HepG2 (cell line): ENCODE results near the gene ACSL4. TPM values are rescaled to one million over a fixed set of nuclear protein-coding genes. Genes with fewer than 3 reads are reported as not detected.
"Not testable (repeated sequence)": the region's sequence is repeated elsewhere in the genome, so short reads cannot be mapped to it uniquely, and the experiment has no call there.

ENCODE experiments used
- ATAC-seq: fragments of 200-7000 bp; cut with Tn5 transposase; 3 replicates; pipeline ENCODE4 v1.9.1; 2020; ENCODE audit warnings: mild to moderate bottlenecking, moderate library complexity
- BruUV-seq: library from RNA; stranded (reverse); fragments of 400-500 nt; replicated peaks from 2 replicates; lab custom pipeline; 2021; lab: Mats Ljungman, UMichigan
- CTCF ChIA-PET: fragments of 300-600 bp; formaldehyde crosslinking; extraction: SDS; loops from one replicate; lab custom pipeline; 2021; ENCODE audit warnings: low total read pairs, inconsistent platforms, low intra/inter-chr PET ratio; lab: Yijun Ruan, JAX
- POLR2A ChIA-PET: fragments of 350-600 bp; sonication (Branson Sonifier 250); formaldehyde crosslinking; loops from one replicate; lab custom pipeline; 2020; ENCODE audit warnings: antibody characterized with exemption, inconsistent platforms; lab: Yijun Ruan, JAX
- DNase-seq: peaks from one replicate; pipeline ENCODE4 v3.0.0-alpha.2; 2015; ENCODE audit warnings: low spot score
- FAIRE-seq: peaks from 3 replicates; lab custom pipeline; 2011; peaks lifted over from hg19 to GRCh38; lab: Jason Lieb, UNC
- H2AFZ ChIP-seq: one replicate; pipeline ENCODE4 v1.6.1; 2011; ENCODE audit warnings: low read length, inconsistent platforms
- H3K27ac ChIP-seq: fragments of 300-600 bp; 3 replicates; pipeline ENCODE4 v1.8.0; 2011; ENCODE audit warnings: mixed run types, mild to moderate bottlenecking, mixed read lengths, low read length, inconsistent platforms; ENCODE audit not compliant: insufficient read depth; ENCODE audit errors: extremely low read length
- H3K27me3 ChIP-seq, 2 experiments: fragments of 200-600 bp in 1 of 2; 2 replicates in 1 of 2; 3 replicates in 1 of 2; pipeline versions ENCODE4 v1.6.0 to v1.8.0; 2011; ENCODE audit warnings: low read length in 2 of 2, mild to moderate bottlenecking in 2 of 2, moderate library complexity in 2 of 2, inconsistent platforms in 1 of 2; ENCODE audit not compliant: insufficient read depth in 2 of 2, control insufficient read depth in 1 of 2
- H3K36me3 ChIP-seq, 2 experiments: fragments of 200-600 bp in 1 of 2; replicated peaks in 1 of 2; 2 replicates in 1 of 2; 3 replicates in 1 of 2; pipeline versions ENCODE4 v1.5.1 to v1.8.0; 2011; ENCODE audit warnings: low read length in 2 of 2, inconsistent platforms in 1 of 2; ENCODE audit not compliant: insufficient read depth in 2 of 2, control insufficient read depth in 1 of 2
- H3K4me1 ChIP-seq: 2 replicates; pipeline ENCODE4 v1.5.1; 2012; ENCODE audit warnings: low read length, inconsistent platforms; ENCODE audit not compliant: insufficient read depth
- H3K4me2 ChIP-seq: 2 replicates; pipeline ENCODE4 v1.6.0; 2011; ENCODE audit warnings: low read depth, low read length, inconsistent platforms
- H3K4me3 ChIP-seq, 3 experiments: fragments of 200-600 bp in 1 of 3; sonication (generic), shearing (Covaris generic) in 1 of 3; replicated peaks in 1 of 3; 2 replicates each; pipeline ENCODE4 v1.5.1; 2011 to 2016; ENCODE audit warnings: low read length in 3 of 3, inconsistent platforms in 2 of 3, low read depth in 2 of 3, mild to moderate bottlenecking in 2 of 3, control low read depth in 1 of 3, mixed read lengths in 1 of 3; ENCODE audit not compliant: insufficient read depth in 1 of 3
- H3K79me2 ChIP-seq: one replicate; pipeline ENCODE4 v1.6.1; 2011; ENCODE audit warnings: low read length, inconsistent platforms; ENCODE audit not compliant: insufficient read depth
- H3K9ac ChIP-seq: 2 replicates; pipeline ENCODE4 v1.6.0; 2011; ENCODE audit warnings: mild to moderate bottlenecking, low read depth, low read length, inconsistent platforms; ENCODE audit not compliant: insufficient read depth
- H3K9me3 ChIP-seq: 2 replicates; pipeline ENCODE4 v1.5.1; 2012; ENCODE audit warnings: mild to moderate bottlenecking, low read length
- H4K20me1 ChIP-seq: 2 replicates; pipeline ENCODE4 v1.6.0; 2011; ENCODE audit warnings: inconsistent platforms, mild to moderate bottlenecking, low read length, moderate library complexity; ENCODE audit not compliant: insufficient read depth
- CEBPB ChIP-seq: IDR thresholded peaks from 2 replicates; pipeline ENCODE4 v1.6.1; 2011; ENCODE audit warnings: low read depth, low read length, improper control_type of control experiment, borderline replicate concordance
- ELF3 ChIP-seq: IDR thresholded peaks from 2 replicates; pipeline ENCODE4 v1.6.1; 2016; ENCODE audit warnings: missing genetic modification reagents, missing compliant biosample characterization
- HOXA3 ChIP-seq: sonication (generic); formaldehyde crosslinking; IDR thresholded peaks from 2 replicates; pipeline ENCODE4 v1.5.0; 2020; ENCODE audit warnings: missing genetic modification reagents
- SALL1 ChIP-seq: sonication (generic); formaldehyde crosslinking; IDR thresholded peaks from 2 replicates; pipeline ENCODE4 v1.8.0; 2022; ENCODE audit warnings: mild to moderate bottlenecking, missing genetic modification reagents
- SRSF9 ChIP-seq: fragments of 200-400 bp; formaldehyde crosslinking; IDR thresholded peaks from 2 replicates; pipeline ENCODE4 v1.6.1; 2018; ENCODE audit warnings: borderline replicate concordance, mild to moderate bottlenecking, low read depth, low read length; ENCODE audit not compliant: insufficient read depth, poor library complexity, severe bottlenecking
- ZBTB38 ChIP-seq: sonication (generic); formaldehyde crosslinking; IDR thresholded peaks from 2 replicates; pipeline ENCODE4 v1.5.1; 2020; ENCODE audit warnings: mild to moderate bottlenecking, missing genetic modification reagents
- ZNF292 ChIP-seq: sonication (generic); formaldehyde crosslinking; IDR thresholded peaks from 2 replicates; pipeline ENCODE4 v1.8.1; 2022; ENCODE audit warnings: mild to moderate bottlenecking, low read depth, missing genetic modification reagents, borderline replicate concordance
- ZNF441 ChIP-seq: sonication (generic); formaldehyde crosslinking; IDR thresholded peaks from 2 replicates; pipeline ENCODE4 v1.7.0; 2021; ENCODE audit warnings: missing genetic modification reagents, borderline replicate concordance
- WGBS: methylation state at CpG from one replicate; pipeline ENCODE4 v1.1.6; 2017; ENCODE audit warnings: low lambda C conversion rate; 5-methylcytosine and 5-hydroxymethylcytosine counted together
- in situ Hi-C: cut with HindIII; loops from 2 replicates; pipeline ENCODE4 v1.10.0; 2017; ENCODE audit warnings: low pct_unique_long_range_greater_than_20kb; ENCODE audit not compliant: extremely low pct_ligation_motif_present
- intact Hi-C: fragments of 100-400 bp; cut with micrococcal nuclease; formaldehyde crosslinking; loops from one replicate; pipeline ENCODE4 v1.10.0; 2022; ENCODE audit not compliant: unreplicated experiment
- polyA plus RNA-seq, 8 experiments: library from polyadenylated mRNA; depleted of rRNA in 3 of 8; stranded (reverse) in 7 of 8; unstranded in 1 of 8; fragments of >200 nt; fragmentation: Illumina TruSeq in 4 of 8; extraction: Trizol in 4 of 8; gene quantifications; 2 replicates each; pipeline versions ENCODE4 v1.2.1 to v1.2.3, GENCODE V29; 2011 to 2016; ENCODE audit warnings: low read depth in 4 of 8, missing spikeins in 1 of 8, mixed read lengths in 1 of 8; ENCODE audit not compliant: insufficient read depth in 1 of 8
- total RNA-seq, 5 experiments: library from RNA; depleted of rRNA; stranded (reverse); fragments of >200 nt; fragmentation: Illumina TruSeq; extraction: Trizol; gene quantifications; 2 replicates each; pipeline ENCODE4 v1.2.3, GENCODE V29; 2016; ENCODE audit warnings: low read depth in 1 of 5
- TF ChIP-seq, protein P1 (sequence below): sonication (generic); formaldehyde crosslinking; IDR thresholded peaks from 2 replicates; pipeline ENCODE4 v1.5.1; 2020; ENCODE audit warnings: mild to moderate bottlenecking, missing genetic modification reagents, moderate library complexity
- TF ChIP-seq, protein P2 (sequence below): sonication (generic); formaldehyde crosslinking; IDR thresholded peaks from 2 replicates; pipeline ENCODE4 v1.4.0; 2020; ENCODE audit warnings: missing genetic modification reagents

ACSL4 gene
- total and polyA plus RNA-seq, 2 of the 13 experiments (the other 11 are each of a cell fraction or from before 2014, with no cell fraction given): 207 to 316 TPM

DNA sequence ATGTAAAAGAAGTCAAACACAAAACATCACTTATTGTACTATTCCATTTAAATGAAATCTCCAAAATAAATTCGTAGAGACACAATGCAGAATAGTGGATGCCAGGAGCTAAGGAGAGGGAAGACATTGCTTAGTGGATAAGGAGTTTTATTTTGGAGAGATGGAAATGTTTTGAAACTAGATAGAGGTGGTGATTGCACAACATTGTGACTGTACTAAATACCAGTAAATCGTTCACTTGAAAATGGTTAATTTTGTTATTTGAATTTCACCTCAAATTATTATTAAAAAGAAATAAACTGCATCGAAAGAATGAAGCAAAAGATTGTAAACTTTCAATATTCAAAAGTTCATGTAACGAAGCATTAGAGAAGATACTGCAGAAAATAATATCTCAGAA lies 9.7 kb upstream of the ACSL4 start:
- Histone ChIP-seq H3K36me3 (no peaks in the 10 kb centered on the region), H4K20me1 (no peaks in the 10 kb centered on the region), H3K9ac (no peak overlapping the region), H3K27me3 (no peaks in the 10 kb centered on the region), H2AFZ (no peak overlapping the region), H3K4me3 (no peak overlapping the region), H3K27ac (no peak overlapping the region), H3K79me2 (peaks cover 4% of the 10 kb centered on the region), H3K4me2 (no peak overlapping the region), H3K4me1 (peaks cover 72% of the 10 kb centered on the region), H3K9me3 (no peaks in the 10 kb centered on the region)
- in situ Hi-C loops (no loop called here), intact Hi-C loops (loop anchor here (5.0 kb wide), 1 partner anchor 90 kb away; no protein-coding TSS in a partner anchor)
- CTCF ChIA-PET: no interaction called here
- ATAC-seq (no peak), FAIRE-seq (no peak), DNase-seq (no peak)
- TF ChIP-seq CEBPB (peak; percentile 38; the same call in 1 of the 2 replicates), SRSF9 (no peak)
- WGBS: 91% methylated on average over 4 of the region's 4 CpGs
- BruUV-seq: no TSS peak
- POLR2A ChIA-PET: interaction anchor here (1.2 kb wide), 1 partner anchor 10 kb away, joined by 3 read pairs; no protein-coding TSS in a partner anchor

GRCh38 chrX:109740896-109741295 lies 7.8 kb upstream of the ACSL4 start:
- Histone ChIP-seq H3K4me2 (peak overlapping the region; percentile 79), H3K9ac (peak overlapping the region; percentile 59), H3K4me1 (peaks cover 81% of the 10 kb centered on the region), H3K4me3 (peak overlapping the region in 2 of 3 experiments; percentile 4 to 10; a peak in 1 of 6 replicates), H3K27ac (peak overlapping the region; percentile 93)
- H2AFZ ChIP-seq, H3K27me3 ChIP-seq, H3K9me3 ChIP-seq, CTCF ChIA-PET, H3K36me3 ChIP-seq, H4K20me1 ChIP-seq, ATAC-seq, H3K79me2 ChIP-seq, in situ Hi-C loops, DNase-seq, BruUV-seq, FAIRE-seq: not testable (repeated sequence)
- POLR2A ChIA-PET: interaction anchor here (1.1 to 2.6 kb wide), 5 partner anchors 17 to 116 kb away, joined by 3 to 13 read pairs (median 4); no protein-coding TSS in a partner anchor
- 12% methylated on average over 8 of the region's 11 CpGs for WGBS
- intact Hi-C loops: loop anchor here (5.0 kb wide), 1 partner anchor 91 kb away; no protein-coding TSS in a partner anchor
- TF ChIP-seq HOXA3 (CRISPR knock-in tag) (peak; percentile 27; the same call in 1 of the 2 replicates), ZNF441 (CRISPR knock-in tag) (peak; percentile 87), ELF3 (0 out of 2 replicates have a peak, but pooled peaks have one; percentile 10), ZNF292 (CRISPR knock-in tag) (peak; percentile 42; the same call in 1 of the 2 replicates), SALL1 (CRISPR knock-in tag) (0 out of 2 replicates have a peak, but pooled peaks have one; percentile 42), ZBTB38 (CRISPR knock-in tag) (0 out of 2 replicates have a peak, but pooled peaks have one; percentile 24)
- TF ChIP-seq, protein P1, sequence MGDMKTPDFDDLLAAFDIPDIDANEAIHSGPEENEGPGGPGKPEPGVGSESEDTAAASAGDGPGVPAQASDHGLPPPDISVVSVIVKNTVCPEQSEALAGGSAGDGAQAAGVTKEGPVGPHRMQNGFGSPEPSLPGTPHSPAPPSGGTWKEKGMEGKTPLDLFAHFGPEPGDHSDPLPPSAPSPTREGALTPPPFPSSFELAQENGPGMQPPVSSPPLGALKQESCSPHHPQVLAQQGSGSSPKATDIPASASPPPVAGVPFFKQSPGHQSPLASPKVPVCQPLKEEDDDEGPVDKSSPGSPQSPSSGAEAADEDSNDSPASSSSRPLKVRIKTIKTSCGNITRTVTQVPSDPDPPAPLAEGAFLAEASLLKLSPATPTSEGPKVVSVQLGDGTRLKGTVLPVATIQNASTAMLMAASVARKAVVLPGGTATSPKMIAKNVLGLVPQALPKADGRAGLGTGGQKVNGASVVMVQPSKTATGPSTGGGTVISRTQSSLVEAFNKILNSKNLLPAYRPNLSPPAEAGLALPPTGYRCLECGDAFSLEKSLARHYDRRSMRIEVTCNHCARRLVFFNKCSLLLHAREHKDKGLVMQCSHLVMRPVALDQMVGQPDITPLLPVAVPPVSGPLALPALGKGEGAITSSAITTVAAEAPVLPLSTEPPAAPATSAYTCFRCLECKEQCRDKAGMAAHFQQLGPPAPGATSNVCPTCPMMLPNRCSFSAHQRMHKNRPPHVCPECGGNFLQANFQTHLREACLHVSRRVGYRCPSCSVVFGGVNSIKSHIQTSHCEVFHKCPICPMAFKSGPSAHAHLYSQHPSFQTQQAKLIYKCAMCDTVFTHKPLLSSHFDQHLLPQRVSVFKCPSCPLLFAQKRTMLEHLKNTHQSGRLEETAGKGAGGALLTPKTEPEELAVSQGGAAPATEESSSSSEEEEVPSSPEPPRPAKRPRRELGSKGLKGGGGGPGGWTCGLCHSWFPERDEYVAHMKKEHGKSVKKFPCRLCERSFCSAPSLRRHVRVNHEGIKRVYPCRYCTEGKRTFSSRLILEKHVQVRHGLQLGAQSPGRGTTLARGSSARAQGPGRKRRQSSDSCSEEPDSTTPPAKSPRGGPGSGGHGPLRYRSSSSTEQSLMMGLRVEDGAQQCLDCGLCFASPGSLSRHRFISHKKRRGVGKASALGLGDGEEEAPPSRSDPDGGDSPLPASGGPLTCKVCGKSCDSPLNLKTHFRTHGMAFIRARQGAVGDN (CRISPR knock-in tag): peak; percentile 56
- TF ChIP-seq, protein P2, sequence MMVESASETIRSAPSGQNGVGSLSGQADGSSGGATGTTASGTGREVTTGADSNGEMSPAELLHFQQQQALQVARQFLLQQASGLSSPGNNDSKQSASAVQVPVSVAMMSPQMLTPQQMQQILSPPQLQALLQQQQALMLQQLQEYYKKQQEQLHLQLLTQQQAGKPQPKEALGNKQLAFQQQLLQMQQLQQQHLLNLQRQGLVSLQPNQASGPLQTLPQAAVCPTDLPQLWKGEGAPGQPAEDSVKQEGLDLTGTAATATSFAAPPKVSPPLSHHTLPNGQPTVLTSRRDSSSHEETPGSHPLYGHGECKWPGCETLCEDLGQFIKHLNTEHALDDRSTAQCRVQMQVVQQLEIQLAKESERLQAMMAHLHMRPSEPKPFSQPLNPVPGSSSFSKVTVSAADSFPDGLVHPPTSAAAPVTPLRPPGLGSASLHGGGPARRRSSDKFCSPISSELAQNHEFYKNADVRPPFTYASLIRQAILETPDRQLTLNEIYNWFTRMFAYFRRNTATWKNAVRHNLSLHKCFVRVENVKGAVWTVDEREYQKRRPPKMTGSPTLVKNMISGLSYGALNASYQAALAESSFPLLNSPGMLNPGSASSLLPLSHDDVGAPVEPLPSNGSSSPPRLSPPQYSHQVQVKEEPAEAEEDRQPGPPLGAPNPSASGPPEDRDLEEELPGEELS (CRISPR knock-in tag): peak; percentile 48; the same call in 1 of the 2 replicates
